ENCODE data around the gene EHMT1. TPM values are rescaled to one million over a fixed set of nuclear protein-coding genes. Genes with fewer than 3 reads are reported as not detected.

Gene EHMT1
- total RNA-seq, 4 donors from 2014 or later, result 57.6 to 103 (median 76.8) TPM

DNA sequence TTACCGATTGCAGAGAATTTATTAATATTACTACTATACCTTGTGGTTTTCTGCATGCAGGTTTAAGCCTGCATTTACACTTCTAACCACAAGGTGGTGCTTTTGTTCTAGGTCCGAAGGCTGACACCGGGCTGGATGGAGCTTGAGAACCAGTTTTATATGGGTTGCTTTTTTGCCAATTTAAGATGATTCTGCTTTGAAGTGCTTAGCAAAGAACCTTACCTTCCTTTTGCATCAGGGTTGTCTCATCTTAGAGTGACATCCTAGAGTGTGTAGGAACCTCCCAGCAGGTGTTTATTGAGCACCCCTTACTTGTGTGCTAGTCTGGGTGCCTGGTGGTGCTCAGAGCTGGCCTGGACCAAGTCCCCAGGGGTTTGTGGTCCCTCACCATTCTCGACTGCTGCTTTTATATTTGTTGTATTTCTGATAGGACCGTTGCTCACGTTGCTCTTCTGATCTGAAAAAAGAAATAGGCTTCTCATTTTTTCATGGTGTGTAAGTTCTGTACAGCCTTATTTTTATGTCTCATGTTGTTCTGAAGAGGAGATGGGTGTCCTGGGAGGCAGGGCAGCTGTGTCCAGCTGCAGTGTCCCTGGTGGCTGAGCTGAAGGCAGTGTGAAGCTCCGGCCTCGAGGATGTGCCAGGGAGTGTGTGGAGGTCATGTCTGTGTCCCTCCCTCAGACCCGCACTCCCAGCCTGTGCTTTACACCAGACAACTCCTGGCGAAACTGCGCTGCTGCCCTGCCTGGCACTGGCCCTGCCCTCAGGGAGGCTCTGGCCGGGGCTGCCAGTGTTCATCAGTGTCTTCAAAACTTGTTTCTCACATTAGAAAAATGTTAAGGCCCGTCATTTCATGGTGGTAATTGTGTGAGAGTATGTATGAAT lies 54.3 kb downstream of the EHMT1 start:
- DNase-seq (ENCODE audit: low spot score) (no peak), ATAC-seq (ENCODE audit: low FRiP score) (peak; percentile 62)
- peak in 1 of 3 donors; percentile 64 for TF ChIP-seq CTCF (IDR thresholded peaks at IDR 0.05)

DNA sequence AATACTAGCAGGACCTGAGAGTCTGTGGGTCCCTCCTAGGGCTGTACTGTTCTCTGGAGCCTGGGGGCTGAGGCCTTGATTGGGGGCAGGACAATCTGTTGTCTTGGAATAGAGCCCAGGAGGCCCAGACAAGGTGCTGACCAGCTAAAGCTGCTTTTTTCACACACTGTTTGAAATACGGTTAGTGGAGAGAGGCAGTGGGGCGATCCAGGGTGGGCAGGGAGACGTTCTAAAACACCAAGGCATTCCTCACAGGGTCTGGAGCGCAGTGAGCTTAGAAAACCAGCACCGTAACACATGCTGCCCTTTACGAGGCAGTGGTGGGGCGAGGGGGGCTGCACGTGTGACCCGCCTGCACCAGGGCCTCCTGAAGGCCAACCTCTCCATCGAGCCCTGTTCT lies 55.1 kb downstream of the EHMT1 start:
- no peak for TF ChIP-seq CTCF (IDR thresholded peaks at IDR 0.05)
- DNase-seq (ENCODE audit: low spot score), result no peak
- ATAC-seq (ENCODE audit: low FRiP score), result no peak

DNA sequence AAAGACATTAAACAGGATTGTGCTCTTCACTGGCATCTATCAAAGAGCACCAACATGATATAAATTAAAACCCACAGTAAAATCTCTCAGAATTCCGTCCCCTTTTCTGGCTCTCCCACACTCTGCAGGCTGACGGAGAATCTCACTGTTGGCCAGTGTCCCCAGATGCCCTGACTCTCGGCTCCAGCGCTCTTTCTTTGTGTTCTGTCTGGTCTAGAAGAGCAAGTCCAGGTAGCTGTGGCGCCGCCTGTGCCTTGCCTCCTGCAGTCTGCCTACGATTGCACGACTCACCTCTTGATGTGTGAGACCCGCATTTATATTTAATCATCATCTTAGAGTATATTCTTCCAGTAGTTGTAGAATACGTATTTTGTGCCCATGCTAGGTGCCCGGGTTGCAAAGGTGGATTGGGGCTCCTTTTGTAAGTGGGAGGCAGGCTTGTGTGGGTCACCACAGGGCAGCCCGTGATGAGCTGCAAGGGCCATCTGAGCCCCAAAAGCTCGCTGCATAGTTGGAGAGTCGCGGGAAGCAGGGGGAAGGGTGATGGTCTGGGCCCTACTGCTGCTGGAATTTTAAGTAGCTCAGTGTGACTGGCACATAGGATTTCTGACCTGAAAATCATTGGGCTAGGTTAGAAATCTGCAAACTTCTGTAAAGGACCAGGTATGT lies 55.6 kb downstream of the EHMT1 start:
- ATAC-seq (ENCODE audit: low FRiP score), result no peak
- DNase-seq (ENCODE audit: low spot score), result no peak
- no peak for TF ChIP-seq CTCF (IDR thresholded peaks at IDR 0.05)

GRCh38 chr9:137674976-137675320 lies 56.1 kb downstream of the EHMT1 start:
- ATAC-seq (ENCODE audit: low FRiP score) (no peak), DNase-seq (ENCODE audit: low spot score) (no peak)
- TF ChIP-seq CTCF (IDR thresholded peaks at IDR 0.05), result no peak

DNA sequence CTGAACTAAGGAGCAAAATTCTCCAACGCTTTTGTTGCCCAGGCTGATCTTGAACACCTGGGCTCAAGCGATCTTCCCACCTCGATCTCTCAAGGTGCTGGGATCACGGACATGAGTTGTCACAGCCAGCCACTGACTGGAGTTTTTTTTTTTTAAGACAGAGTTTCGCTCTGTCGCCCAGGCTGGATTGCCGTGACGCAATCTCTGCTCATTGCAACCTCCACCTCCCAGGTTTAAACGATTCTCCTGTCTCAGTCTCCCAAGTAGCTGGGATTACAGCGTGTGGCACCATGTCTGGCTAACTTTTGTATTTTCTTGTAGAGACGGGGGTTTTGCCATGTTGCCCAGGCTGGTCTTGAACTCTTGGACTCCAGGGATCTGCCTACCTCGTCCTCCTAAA lies 58.2 kb downstream of the EHMT1 start:
- TF ChIP-seq CTCF (IDR thresholded peaks at IDR 0.05), result no peak
- DNase-seq (ENCODE audit: low spot score), result no peak
- no peak for ATAC-seq (ENCODE audit: low FRiP score)

DNA sequence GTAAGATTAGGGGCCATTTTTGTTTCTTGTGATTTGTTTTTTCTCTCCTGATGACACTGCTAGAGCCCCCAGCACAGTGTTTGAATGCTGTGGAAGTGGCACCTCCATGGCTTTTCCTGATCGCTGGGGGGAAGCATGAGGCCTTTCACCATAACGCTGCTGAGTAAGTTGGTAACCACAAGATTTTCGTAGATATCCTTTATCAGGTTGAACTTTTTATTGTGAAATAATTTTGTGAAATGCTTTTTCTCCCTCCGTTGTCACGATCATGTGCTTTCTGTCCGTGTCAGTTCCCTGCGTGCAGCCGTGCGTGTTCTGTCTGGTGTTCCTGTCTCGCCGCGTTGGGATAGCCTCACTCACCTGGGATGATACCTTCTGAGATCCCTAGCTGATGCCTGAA lies 59.4 kb downstream of the EHMT1 start:
- no peak for DNase-seq (ENCODE audit: low spot score)
- ATAC-seq (ENCODE audit: low FRiP score), result no peak

More for the DNA sequence above, 59.4 kb downstream of the EHMT1 start:
- TF ChIP-seq CTCF (IDR thresholded peaks at IDR 0.05), result no peak
